ENCODE measurements around the gene SVIL.
"Not testable (repeated sequence)": the region's sequence is repeated elsewhere in the genome, so short reads cannot be mapped to it uniquely, and the experiment has no call there.

SVIL gene

GRCh38 chr10:29618341-29619171, 16.2 kb downstream of the SVIL start:
- no peak for DNase-seq

- DNase-seq, result no peak
Measured at GRCh38 chr10:29617880-29618340, 16.9 kb downstream of the SVIL start.

- DNase-seq, result no peak
Measured at GRCh38 chr10:29616542-29616941, 18.2 kb downstream of the SVIL start.

- no peak for DNase-seq
Measured at GRCh38 chr10:29615195-29615594, 19.6 kb downstream of the SVIL start.

GRCh38 chr10:29614289-29614688, 20.5 kb downstream of the SVIL start:
- DNase-seq, result not testable (repeated sequence)

- DNase-seq, result no peak
Measured at GRCh38 chr10:29613791-29614190, 21.0 kb downstream of the SVIL start.

- DNase-seq, result no peak
Measured at GRCh38 chr10:29613196-29613595, 21.6 kb downstream of the SVIL start.

GRCh38 chr10:29612657-29613056, 22.1 kb downstream of the SVIL start:
- DNase-seq, result no peak

GRCh38 chr10:29611781-29612381, 22.9 kb downstream of the SVIL start:
- DNase-seq, result no peak

- DNase-seq, result no peak
Measured at GRCh38 chr10:29610876-29611647, 23.7 kb downstream of the SVIL start.

- DNase-seq, result not testable (repeated sequence)
Measured at GRCh38 chr10:29610331-29610730, 24.4 kb downstream of the SVIL start.

GRCh38 chr10:29609696-29610095, 25.1 kb downstream of the SVIL start:
- DNase-seq, result no peak

- no peak for DNase-seq
Measured at GRCh38 chr10:29608476-29609301, 26.1 kb downstream of the SVIL start.

GRCh38 chr10:29608062-29608461, 26.7 kb downstream of the SVIL start:
- DNase-seq, result no peak

- no peak for DNase-seq
Measured at GRCh38 chr10:29607576-29607975, 27.2 kb downstream of the SVIL start.

GRCh38 chr10:29606693-29607092, 28.1 kb downstream of the SVIL start:
- not testable (repeated sequence) for DNase-seq

- DNase-seq, result no peak
Measured at GRCh38 chr10:29604291-29604825, 30.4 kb downstream of the SVIL start.

- no peak for DNase-seq
Measured at GRCh38 chr10:29603223-29603896, 31.4 kb downstream of the SVIL start.

- no peak for DNase-seq
Measured at GRCh38 chr10:29600821-29601220, 34.0 kb downstream of the SVIL start.

- no peak for DNase-seq
Measured at GRCh38 chr10:29600067-29600466, 34.7 kb downstream of the SVIL start.

- no peak for DNase-seq
Measured at GRCh38 chr10:29598851-29599311, 35.9 kb downstream of the SVIL start.

GRCh38 chr10:29596826-29597225, 37.9 kb downstream of the SVIL start:
- no peak for DNase-seq

All from RPMI8226 (cell line).